GM21723 (cell line): ENCODE data around the gene TCOF1.
A peak's percentile ranks its signal among the peaks of the same experiment; 100 is the strongest.

Experiments
- ATAC-seq: cut with Tn5 transposase; IDR thresholded peaks from one replicate; pipeline ENCODE4 v1.9.1; 2021; ENCODE audit warnings: mild to moderate bottlenecking, moderate library complexity; ENCODE audit not compliant: unreplicated experiment

The TCOF1 gene

GRCh38 chr5:150357326-150358260 lies at the start of gene TCOF1:
Gene TCOF1, plus strand, starts transcription at chr5:150357697. Its CDS starts 50 bp downstream, at chr5:150357747.
- peak; percentile 90 for ATAC-seq

- ATAC-seq: no peak
Measured at GRCh38 chr5:150309101-150309885, 48.2 kb upstream of the TCOF1 start.

- ATAC-seq: no peak
Measured at GRCh38 chr5:150309886-150310239, 47.6 kb upstream of the TCOF1 start.

GRCh38 chr5:150310246-150310645 lies 47.3 kb upstream of the TCOF1 start:
- ATAC-seq: no peak

- ATAC-seq: no peak
Measured at GRCh38 chr5:150311015-150311692, 46.3 kb upstream of the TCOF1 start.

- no peak for ATAC-seq
Measured at GRCh38 chr5:150312518-150312917, 45.0 kb upstream of the TCOF1 start.

GRCh38 chr5:150313501-150313900 lies 44.0 kb upstream of the TCOF1 start:
- ATAC-seq: no peak

- no peak for ATAC-seq
Measured at GRCh38 chr5:150313921-150314716, 43.4 kb upstream of the TCOF1 start.

- no peak for ATAC-seq
Measured at GRCh38 chr5:150315245-150315644, 42.3 kb upstream of the TCOF1 start.

- no peak for ATAC-seq
Measured at GRCh38 chr5:150316320-150316719, 41.2 kb upstream of the TCOF1 start.

GRCh38 chr5:150317048-150318003 lies 40.2 kb upstream of the TCOF1 start:
- ATAC-seq: no peak

- ATAC-seq: no peak
Measured at GRCh38 chr5:150318613-150319483, 38.6 kb upstream of the TCOF1 start.

GRCh38 chr5:150319484-150319790 lies 38.1 kb upstream of the TCOF1 start:
- no peak for ATAC-seq

- ATAC-seq: no peak
Measured at GRCh38 chr5:150320044-150320613, 37.4 kb upstream of the TCOF1 start.

GRCh38 chr5:150321211-150321610 lies 36.3 kb upstream of the TCOF1 start:
- no peak for ATAC-seq

GRCh38 chr5:150321784-150322183 lies 35.7 kb upstream of the TCOF1 start:
- no peak for ATAC-seq

- ATAC-seq: no peak
Measured at GRCh38 chr5:150322202-150322601, 35.3 kb upstream of the TCOF1 start.

GRCh38 chr5:150323092-150323491 lies 34.4 kb upstream of the TCOF1 start:
- ATAC-seq: no peak
